Esophagus muscularis mucosa (tissue), 4 donors: ENCODE measurements around the gene STT3B. TPM values are rescaled to one million over a fixed set of nuclear protein-coding genes. Genes with fewer than 3 reads are reported as not detected.

ENCODE experiments used
- DNase-seq: peaks from one replicate; pipeline ENCODE4 v3.0.0-alpha.2; 2017; ENCODE audit errors: extremely low spot score
- H3K27ac ChIP-seq, 4 donors: fragments of 200-600 bp; sonication (generic); replicated peaks in 1 of 4; 1 replicate in 3 of 4; 2 replicates in 1 of 4; pipeline ENCODE4 v1.5.1; 2016 to 2019; ENCODE audit warnings: mild to moderate bottlenecking in 1 of 4
- H3K27me3 ChIP-seq, 4 donors: fragments of 200-600 bp; sonication (generic); one replicate each; pipeline versions ENCODE4 v1.5.1 to v1.6.0; 2016 to 2019
- H3K36me3 ChIP-seq, 4 donors: fragments of 200-600 bp; sonication (generic); one replicate each; pipeline ENCODE4 v1.5.1; 2016 to 2019
- H3K4me1 ChIP-seq, 4 donors: fragments of 200-600 bp; sonication (generic); one replicate each; pipeline ENCODE4 v1.5.1; 2016 to 2019
- H3K4me3 ChIP-seq, 4 donors: fragments of 200-600 bp; sonication (generic); 1 replicate in 2 of 4; 2 replicates in 2 of 4; pipeline ENCODE4 v1.5.1; 2016 to 2019; ENCODE audit warnings: mild to moderate bottlenecking in 4 of 4, moderate library complexity in 1 of 4
- H3K9me3 ChIP-seq, 4 donors: fragments of 200-600 bp; sonication (generic); 1 replicate in 3 of 4; 2 replicates in 1 of 4; pipeline ENCODE4 v1.5.1; 2016 to 2019
- EP300 ChIP-seq: sonication (generic); formaldehyde crosslinking; IDR thresholded peaks from one replicate; pipeline ENCODE4 v1.6.1; 2017; ENCODE audit warnings: antibody characterized with exemption
- POLR2A ChIP-seq: fragments of 450-650 bp; IDR thresholded peaks from one replicate; pipeline ENCODE4 v1.6.1; 2017; ENCODE audit warnings: antibody characterized with exemption, moderate library complexity, mild to moderate bottlenecking, low read depth
- POLR2AphosphoS5 ChIP-seq, 2 donors: sonication (generic); formaldehyde crosslinking; IDR thresholded peaks; one replicate each; pipeline ENCODE4 v1.6.1; 2017; ENCODE audit warnings: antibody characterized with exemption in 2 of 2
- WGBS: methylation state at CpG from one replicate; pipeline ENCODE4 v1.1.5; 2018; 5-methylcytosine and 5-hydroxymethylcytosine counted together
- intact Hi-C: fragments of 100-400 bp; cut with DNase I; formaldehyde crosslinking; loops from one replicate; pipeline ENCODE4 v1.15.1; 2023
- total RNA-seq, 4 donors: library from RNA; depleted of rRNA; stranded (reverse); fragments of >200 nt; gene quantifications; one replicate each; pipeline versions ENCODE4 v1.1.0 to v1.2.1, GENCODE V29; 2016
- TF ChIP-seq, protein P1 (sequence below), 3 experiments: fragments of 200-600 bp in 2 of 3; fragments of 450-650 bp in 1 of 3; sonication (generic) in 2 of 3; IDR thresholded peaks; one replicate each; pipeline ENCODE4 v1.5.1; 2017 to 2019; ENCODE audit warnings: antibody characterized with exemption in 3 of 3, mild to moderate bottlenecking in 2 of 3, moderate library complexity in 1 of 3

STT3B gene
- total RNA-seq, 4 donors from 2014 or later: 58.8 to 74.3 (median 69.3) TPM

DNA sequence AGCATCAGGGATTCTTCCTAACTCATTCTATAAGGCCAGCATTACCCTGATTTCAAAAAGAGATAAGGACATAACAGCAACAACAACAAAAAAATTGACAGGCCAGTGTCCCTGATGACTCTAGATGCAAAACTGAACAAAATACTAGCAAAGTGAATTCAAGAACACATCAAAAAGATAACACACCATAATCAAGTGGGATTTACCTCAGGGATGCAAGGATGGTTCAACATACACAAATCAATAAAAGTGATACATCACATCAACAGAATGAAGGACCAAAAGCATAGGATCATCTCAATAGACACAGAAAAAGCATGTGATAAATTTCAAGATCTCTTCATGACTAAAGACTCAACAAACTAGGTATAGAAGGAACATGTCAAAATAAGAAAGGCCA lies 119.6 kb downstream of the STT3B start:
- H3K4me3 ChIP-seq: no peak overlapping the region
- peaks cover 0 to 80% (median 65%) of the 10 kb centered on the region in 4 donors for H3K9me3 ChIP-seq
- no peak overlapping the region for H3K27ac ChIP-seq
- DNase-seq: no peak
- H3K36me3 ChIP-seq: peaks cover 0 to 10% (median 2%) of the 10 kb centered on the region in 4 donors
- intact Hi-C loops: no loop called here
- TF ChIP-seq POLR2AphosphoS5 (IDR thresholded peaks at IDR 0.05) (no peak), POLR2A (no peak), EP300 (no peak)
- TF ChIP-seq, protein P1, sequence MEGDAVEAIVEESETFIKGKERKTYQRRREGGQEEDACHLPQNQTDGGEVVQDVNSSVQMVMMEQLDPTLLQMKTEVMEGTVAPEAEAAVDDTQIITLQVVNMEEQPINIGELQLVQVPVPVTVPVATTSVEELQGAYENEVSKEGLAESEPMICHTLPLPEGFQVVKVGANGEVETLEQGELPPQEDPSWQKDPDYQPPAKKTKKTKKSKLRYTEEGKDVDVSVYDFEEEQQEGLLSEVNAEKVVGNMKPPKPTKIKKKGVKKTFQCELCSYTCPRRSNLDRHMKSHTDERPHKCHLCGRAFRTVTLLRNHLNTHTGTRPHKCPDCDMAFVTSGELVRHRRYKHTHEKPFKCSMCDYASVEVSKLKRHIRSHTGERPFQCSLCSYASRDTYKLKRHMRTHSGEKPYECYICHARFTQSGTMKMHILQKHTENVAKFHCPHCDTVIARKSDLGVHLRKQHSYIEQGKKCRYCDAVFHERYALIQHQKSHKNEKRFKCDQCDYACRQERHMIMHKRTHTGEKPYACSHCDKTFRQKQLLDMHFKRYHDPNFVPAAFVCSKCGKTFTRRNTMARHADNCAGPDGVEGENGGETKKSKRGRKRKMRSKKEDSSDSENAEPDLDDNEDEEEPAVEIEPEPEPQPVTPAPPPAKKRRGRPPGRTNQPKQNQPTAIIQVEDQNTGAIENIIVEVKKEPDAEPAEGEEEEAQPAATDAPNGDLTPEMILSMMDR (IDR thresholded peaks at IDR 0.05): no peak
- H3K27me3 ChIP-seq: no peaks in the 10 kb centered on the region
- H3K4me1 ChIP-seq: no peaks in the 10 kb centered on the region

DNA sequence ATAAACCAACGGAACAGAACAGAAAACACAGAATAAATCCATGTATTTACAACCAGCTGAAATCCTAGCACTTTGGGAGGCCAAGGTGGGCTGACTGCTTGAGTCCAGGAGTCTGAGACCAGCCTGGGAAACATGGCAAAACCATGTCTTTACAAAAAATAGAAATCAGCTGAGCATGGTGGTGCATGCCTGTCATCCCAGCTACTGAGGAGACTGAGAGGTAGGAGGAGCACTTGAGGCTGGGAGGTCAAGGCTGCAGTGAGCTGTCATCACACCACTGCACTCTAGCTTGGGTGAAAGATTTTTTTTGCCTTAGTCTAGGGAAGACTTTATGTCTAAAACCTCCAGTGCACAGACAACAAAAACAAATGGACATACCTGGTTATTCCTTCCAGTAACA lies 120.7 kb downstream of the STT3B start:
- Histone ChIP-seq H3K27me3 (no peaks in the 10 kb centered on the region), H3K27ac (no peak overlapping the region), H3K4me1 (no peaks in the 10 kb centered on the region), H3K36me3 (peaks cover 0 to 3% (median 0%) of the 10 kb centered on the region in 4 donors), H3K4me3 (no peak overlapping the region), H3K9me3 (peaks cover 0 to 81% (median 66%) of the 10 kb centered on the region in 4 donors)
- no peak for DNase-seq
- WGBS: 85% methylated on average over 1 of the region's 1 CpG
- TF ChIP-seq EP300 (no peak), POLR2A (no peak), POLR2AphosphoS5 (IDR thresholded peaks at IDR 0.05) (no peak)
- TF ChIP-seq, protein P1 (IDR thresholded peaks at IDR 0.05): no peak
- intact Hi-C loops: no loop called here

DNA sequence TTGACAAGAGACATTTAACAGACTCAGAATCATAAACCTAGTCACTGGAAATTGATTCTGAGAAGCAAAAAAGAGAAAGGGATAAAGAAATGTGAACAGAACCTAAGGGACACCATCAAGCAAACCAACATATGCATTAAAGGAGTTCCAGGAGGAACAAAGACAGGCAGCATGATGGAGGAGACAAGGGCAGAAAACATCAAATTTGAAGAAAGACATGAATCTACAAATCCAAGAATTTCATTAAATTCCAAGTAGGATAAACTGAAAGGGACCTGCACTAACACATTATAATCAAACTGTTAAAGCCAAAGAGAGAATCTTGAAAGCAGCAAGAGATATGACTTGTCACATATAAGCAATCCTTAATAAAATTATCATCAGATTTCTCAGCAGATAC lies 122.3 kb downstream of the STT3B start:
- peaks cover 0 to 72% (median 59%) of the 10 kb centered on the region in 4 donors for H3K9me3 ChIP-seq
- intact Hi-C loops: no loop called here
- H3K36me3 ChIP-seq: no peaks in the 10 kb centered on the region
- DNase-seq: no peak
- TF ChIP-seq, protein P1 (IDR thresholded peaks at IDR 0.05): no peak
- no peak for TF ChIP-seq EP300
- no peak for TF ChIP-seq POLR2A
- TF ChIP-seq POLR2AphosphoS5 (IDR thresholded peaks at IDR 0.05): no peak
- H3K27me3 ChIP-seq: no peaks in the 10 kb centered on the region
- H3K27ac ChIP-seq: no peak overlapping the region
- no peaks in the 10 kb centered on the region for H3K4me1 ChIP-seq
- no peak overlapping the region for H3K4me3 ChIP-seq

DNA sequence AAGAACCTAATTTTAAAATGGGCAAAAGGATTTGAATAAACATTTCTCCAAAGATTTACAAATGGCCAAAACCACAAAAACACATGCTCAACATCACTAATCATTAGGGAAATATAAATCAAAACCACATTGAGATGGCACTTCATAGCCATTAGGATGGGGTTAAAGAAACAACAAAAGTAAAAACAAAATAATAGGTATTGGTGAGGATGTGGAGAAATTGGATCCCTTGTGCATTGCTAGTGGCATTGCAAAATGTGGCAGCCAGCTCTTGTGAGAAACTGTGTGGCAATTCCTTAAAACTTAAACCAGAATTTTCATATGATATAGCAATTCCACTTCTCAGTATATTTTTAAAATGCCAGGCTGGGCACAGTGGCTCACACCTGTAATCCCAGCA lies 126.5 kb downstream of the STT3B start:
- H3K4me3 ChIP-seq: no peak overlapping the region
- TF ChIP-seq, protein P1 (IDR thresholded peaks at IDR 0.05): no peak
- no peak for TF ChIP-seq POLR2A
- no peak for TF ChIP-seq POLR2AphosphoS5 (IDR thresholded peaks at IDR 0.05)
- no peak for TF ChIP-seq EP300

DNA sequence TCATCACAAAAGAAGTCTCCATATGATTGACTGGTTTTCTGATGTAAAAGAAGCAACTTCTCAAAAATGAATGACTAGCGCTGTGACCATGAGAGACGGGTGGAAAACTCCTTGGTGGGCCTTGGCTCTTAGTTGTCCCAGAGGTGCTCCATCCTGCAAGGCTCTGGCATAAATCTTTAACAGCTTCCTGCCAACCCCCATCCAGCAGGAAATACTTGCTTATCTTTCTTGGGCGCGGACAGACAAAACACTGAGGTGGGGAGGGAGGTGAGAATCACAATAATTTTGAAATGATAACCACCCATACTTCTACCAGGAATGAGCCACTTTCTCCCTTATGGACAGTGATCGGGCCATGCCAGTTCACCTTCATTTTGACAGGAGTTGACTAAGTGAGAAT lies 128.6 kb downstream of the STT3B start:
- Histone ChIP-seq H3K9me3 (peaks cover 0 to 10% (median 5%) of the 10 kb centered on the region in 4 donors), H3K36me3 (peaks cover 0 to 3% (median 0%) of the 10 kb centered on the region in 4 donors), H3K27ac (no peak overlapping the region), H3K4me1 (no peaks in the 10 kb centered on the region), H3K27me3 (no peaks in the 10 kb centered on the region), H3K4me3 (no peak overlapping the region)
- intact Hi-C loops: no loop called here
- TF ChIP-seq POLR2A: no peak
- TF ChIP-seq, protein P1 (IDR thresholded peaks at IDR 0.05): no peak
- no peak for TF ChIP-seq POLR2AphosphoS5 (IDR thresholded peaks at IDR 0.05)
- no peak for TF ChIP-seq EP300
- WGBS: 82% methylated on average over 5 of the region's 5 CpGs
- DNase-seq: no peak

More for the DNA sequence above, 126.5 kb downstream of the STT3B start:
- intact Hi-C loops: no loop called here
- Histone ChIP-seq H3K27ac (no peak overlapping the region), H3K27me3 (no peaks in the 10 kb centered on the region), H3K36me3 (peaks cover 0 to 3% (median 0%) of the 10 kb centered on the region in 4 donors), H3K4me1 (no peaks in the 10 kb centered on the region), H3K9me3 (peaks cover 0 to 31% (median 23%) of the 10 kb centered on the region in 4 donors)
- no peak for DNase-seq
